ENCODE results near the gene OPHN1. TPM values are rescaled to one million over a fixed set of nuclear protein-coding genes. Genes with fewer than 3 reads are reported as not detected.
"Not testable (repeated sequence)": the region's sequence is repeated elsewhere in the genome, so short reads cannot be mapped to it uniquely, and the experiment has no call there.

OPHN1 gene
- polyA plus RNA-seq, 1 donor: 16.3 TPM

GRCh38 chrX:68365341-68365740 lies 68.0 kb downstream of the OPHN1 start:
- DNase-seq (ENCODE audit: low read depth): peak; percentile 25

- no peak for DNase-seq (ENCODE audit: low read depth)
These were observed 69.3 kb downstream of the OPHN1 start for GRCh38 chrX:68363984-68364383.

GRCh38 chrX:68358679-68359078 lies 74.6 kb downstream of the OPHN1 start:
- DNase-seq (ENCODE audit: low read depth): no peak

DNA sequence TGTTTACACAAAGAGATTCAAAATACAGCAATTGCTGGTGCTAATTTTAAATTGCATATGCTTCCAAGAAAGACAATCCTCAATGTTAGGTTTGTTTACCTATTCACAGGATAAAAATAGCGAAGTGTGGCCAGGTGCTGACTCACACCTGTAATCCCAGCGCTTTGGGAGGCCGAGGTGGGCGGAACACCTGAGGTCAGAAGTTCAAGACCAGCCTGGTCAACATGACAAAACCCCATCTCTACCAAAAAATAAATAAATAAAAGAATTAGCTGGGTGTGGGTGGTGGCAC lies 77.7 kb downstream of the OPHN1 start:
- no peak for DNase-seq (ENCODE audit: low read depth)

GRCh38 chrX:68354879-68355628 lies 78.2 kb downstream of the OPHN1 start:
- no peak for DNase-seq (ENCODE audit: low read depth)

- DNase-seq (ENCODE audit: low read depth): no peak
These were observed 88.3 kb downstream of the OPHN1 start for GRCh38 chrX:68345025-68345424.

DNA sequence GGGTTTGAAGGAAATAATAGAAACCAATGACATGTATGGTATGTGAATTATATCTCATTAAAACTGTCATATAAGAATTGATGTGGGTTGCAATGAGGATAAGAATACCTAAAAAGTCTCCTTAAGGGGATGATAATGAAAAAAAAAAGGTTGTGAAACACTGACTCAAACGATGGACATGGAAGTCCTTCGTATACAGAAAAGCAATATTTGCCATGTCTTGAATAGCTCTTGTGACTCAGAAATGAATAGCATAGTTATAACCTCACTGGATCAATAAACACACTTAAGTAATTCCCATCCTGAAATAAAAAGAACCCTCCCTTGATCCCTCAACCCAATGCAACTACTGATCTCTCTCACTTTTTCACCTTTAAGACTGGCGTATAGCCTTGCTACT lies 89.7 kb downstream of the OPHN1 start:
- DNase-seq (ENCODE audit: low read depth): no peak

GRCh38 chrX:68332201-68332731 lies 101.0 kb downstream of the OPHN1 start:
- DNase-seq (ENCODE audit: low read depth): no peak

DNA sequence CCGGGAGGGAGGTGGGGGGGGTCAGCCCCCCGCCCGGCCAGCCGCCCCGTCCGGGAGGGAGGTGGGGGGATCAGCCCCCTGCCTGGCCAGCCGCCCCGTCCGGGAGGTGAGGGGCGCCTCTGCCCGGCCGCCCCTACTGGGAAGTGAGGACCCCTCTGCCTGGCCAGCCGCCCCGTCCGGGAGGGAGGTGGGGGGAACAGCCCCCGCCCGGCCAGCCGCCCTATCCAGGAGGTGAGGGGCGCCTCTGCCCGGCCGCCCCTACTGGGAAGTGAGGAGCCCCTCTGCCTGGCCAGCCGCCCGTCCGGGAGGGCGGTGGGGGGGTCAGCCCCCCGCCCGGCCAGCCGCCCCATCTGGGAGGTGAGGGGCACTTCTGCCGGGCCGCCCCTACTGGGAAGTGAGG lies 106.5 kb downstream of the OPHN1 start:
- DNase-seq (ENCODE audit: low read depth): not testable (repeated sequence)

- peak; percentile 5 for DNase-seq (ENCODE audit: low read depth)
These were observed 125.5 kb downstream of the OPHN1 start for GRCh38 chrX:68307769-68308168.

- DNase-seq (ENCODE audit: low read depth): no peak
These were observed 128.7 kb downstream of the OPHN1 start for GRCh38 chrX:68304602-68305001.

GRCh38 chrX:68299898-68300297 lies 133.4 kb downstream of the OPHN1 start:
- DNase-seq (ENCODE audit: low read depth): no peak

GRCh38 chrX:68292471-68292870 lies 140.8 kb downstream of the OPHN1 start:
- no peak for DNase-seq (ENCODE audit: low read depth)

DNA sequence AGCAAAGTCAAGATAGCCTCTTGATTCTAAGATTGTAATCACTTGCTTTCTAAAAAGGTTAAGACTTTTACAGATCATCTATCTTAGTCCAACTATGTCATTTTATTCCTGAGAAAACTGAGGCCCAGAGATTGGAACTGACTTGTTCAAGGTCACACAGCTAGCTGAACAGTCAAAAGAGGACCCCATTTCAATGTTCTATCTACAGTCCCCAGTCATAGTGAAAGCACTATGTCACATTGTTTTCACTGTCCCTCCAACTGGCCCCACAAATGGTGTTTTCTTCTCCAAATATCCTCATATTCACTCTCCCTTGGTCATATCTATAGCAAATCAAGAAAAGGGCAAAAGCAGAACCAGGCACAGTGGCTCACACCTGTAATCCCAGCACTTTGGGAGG lies 145.2 kb downstream of the OPHN1 start:
- no peak for DNase-seq (ENCODE audit: low read depth)

DNA sequence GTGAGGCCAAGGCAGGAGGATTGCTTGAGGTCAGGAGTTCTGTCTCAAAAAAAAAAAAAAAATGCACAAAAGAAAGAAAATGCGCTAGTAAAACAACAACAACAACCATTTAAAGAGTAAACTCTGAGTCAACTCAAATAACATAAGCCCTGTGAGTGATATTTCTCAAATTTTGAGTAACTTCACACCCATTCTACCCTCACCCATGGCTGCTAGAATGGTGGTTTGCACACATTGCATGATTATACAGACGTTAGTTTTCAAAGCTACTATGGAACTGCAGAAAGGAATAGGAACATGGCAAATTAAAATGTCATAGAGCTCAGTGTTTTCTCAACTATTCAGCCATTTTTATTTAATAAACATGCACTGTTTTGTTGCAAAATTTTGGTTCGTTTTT lies 145.9 kb downstream of the OPHN1 start:
- no peak for DNase-seq (ENCODE audit: low read depth)

- DNase-seq (ENCODE audit: low read depth): no peak
These were observed 146.3 kb downstream of the OPHN1 start for GRCh38 chrX:68286980-68287379.

- no peak for DNase-seq (ENCODE audit: low read depth)
These were observed 147.2 kb downstream of the OPHN1 start for GRCh38 chrX:68286076-68286475.

DNA sequence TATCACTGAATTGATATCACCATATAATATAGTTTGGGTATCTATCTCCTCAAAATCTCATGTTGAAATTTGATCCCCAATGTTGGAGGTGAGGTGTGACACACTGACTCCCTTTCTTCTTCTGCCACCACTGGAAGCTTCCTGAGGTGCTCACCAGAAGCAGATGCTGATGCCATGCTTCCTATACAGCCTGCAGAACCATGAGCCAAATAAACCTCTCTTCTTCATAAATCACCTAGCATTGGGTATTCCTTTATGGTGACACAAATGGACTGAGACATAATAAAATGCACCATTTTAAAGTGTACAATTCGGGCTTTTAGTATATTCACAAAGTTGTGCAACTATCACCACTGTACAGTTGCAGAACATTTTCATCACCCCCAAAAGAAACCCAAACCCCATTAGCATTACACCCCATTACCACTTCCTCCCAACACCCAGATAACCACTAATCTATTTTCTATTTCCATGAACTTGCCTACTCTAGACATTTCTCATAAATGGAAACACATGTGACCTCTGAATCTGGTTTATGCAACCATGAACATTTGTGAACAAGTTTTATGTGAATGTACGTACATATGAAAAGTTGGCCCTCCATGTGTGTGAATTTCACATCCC lies 148.9 kb downstream of the OPHN1 start:
- no peak for DNase-seq (ENCODE audit: low read depth)

DNA sequence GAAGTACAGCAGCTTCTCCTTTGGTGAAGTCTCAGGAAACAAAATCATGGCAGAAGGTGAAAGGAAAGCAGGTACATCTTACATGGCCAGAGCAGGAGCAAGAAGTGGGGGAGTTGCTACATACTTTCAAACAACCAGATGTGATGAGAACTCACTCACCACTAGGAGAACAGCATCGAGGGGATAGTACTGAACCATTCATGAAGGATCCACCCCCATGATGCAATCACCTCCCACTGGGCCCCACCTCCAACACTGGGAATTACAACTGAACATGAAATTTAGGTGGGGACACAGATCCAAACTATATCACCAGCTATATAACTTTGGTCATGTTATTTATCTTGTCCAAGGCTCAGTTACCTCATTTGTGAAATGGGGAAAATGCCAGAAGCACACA lies 159.4 kb downstream of the OPHN1 start:
- no peak for DNase-seq (ENCODE audit: low read depth)

GRCh38 chrX:68264793-68265192 lies 168.5 kb downstream of the OPHN1 start:
- DNase-seq (ENCODE audit: low read depth): not testable (repeated sequence)

DNA sequence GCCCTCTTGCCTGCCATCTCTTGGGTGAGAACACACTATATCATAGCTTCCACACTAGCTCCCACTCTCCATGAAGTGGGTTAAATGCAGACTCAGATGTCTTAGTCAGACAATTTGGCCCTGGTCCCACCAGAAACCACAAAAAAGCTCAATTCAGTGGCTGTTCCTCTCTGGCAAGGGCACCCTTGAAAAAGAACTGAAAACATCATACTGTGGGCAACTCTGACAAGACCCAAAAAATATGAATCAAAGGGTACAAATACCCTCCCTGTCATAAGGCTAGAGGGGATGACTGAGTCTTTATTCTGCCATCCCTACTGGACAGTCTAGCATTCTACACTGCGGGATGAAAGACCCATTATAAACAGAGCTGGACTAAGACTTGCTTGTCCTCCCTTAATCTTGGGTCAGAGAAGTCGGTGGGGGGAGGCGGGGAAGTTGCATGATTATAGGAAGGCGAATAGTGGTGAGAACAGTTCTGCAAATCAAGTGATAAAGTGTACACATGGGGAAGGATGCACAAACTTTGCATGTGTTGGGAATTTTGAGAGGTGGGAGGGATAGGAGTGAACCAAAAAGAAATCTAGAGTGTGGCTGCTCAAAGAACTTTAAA lies 172.1 kb downstream of the OPHN1 start:
- no peak for DNase-seq (ENCODE audit: low read depth)

DNA sequence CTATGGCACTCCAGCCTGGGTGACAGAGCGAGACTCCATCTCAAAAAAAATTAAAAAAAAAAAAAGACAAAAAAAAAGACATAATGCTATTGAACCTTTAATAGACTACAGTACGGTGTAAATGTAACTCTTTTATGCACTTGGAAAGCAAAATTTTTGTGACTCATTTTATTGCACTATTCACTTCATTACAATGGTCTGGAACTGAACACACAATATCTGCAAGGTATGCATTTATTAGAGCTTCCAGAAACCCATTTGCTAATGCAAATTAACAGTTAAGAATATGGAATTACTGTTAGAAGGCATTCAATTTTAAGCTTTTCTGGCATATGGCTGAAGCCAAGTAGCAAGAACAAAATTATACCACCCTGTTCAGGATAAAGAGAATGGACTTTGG lies 176.3 kb downstream of the OPHN1 start:
- no peak for DNase-seq (ENCODE audit: low read depth)
